Neural cell (in vitro differentiated cells): ENCODE data around the gene CRIM1.

Experiments used
- POLR2AphosphoS5 ChIP-seq: IDR thresholded peaks from 2 replicates; pipeline ENCODE4 v1.6.1; 2012
- TAF1 ChIP-seq: IDR thresholded peaks from 2 replicates; pipeline ENCODE4 v1.6.1; 2012; ENCODE audit warnings: low read depth
- TF ChIP-seq, protein P1 (sequence below): fragments of 450-650 bp; IDR thresholded peaks from 2 replicates; pipeline ENCODE4 v1.5.1; 2014; ENCODE audit warnings: antibody characterized with exemption, mild to moderate bottlenecking, moderate library complexity; ENCODE audit not compliant: poor library complexity, severe bottlenecking

DNA sequence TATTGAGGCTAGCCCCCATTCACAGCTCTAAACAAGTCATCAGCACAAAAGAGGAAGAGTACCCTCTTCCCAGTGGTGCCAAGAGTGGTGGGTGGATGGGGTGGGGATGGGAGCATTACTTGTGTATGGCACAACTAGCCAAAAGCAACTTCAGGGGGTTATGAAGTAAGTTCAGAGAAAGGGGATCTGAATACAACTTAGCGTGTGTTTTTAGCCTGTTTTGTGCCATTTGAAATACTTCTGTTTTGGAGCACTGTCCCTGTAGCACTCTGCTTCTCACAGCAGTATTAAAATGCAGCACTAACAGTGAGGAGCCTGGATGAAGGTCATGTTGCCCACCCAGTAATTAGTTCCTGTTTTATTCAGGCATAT is 113.5 kb downstream of the CRIM1 start:
- TF ChIP-seq, protein P1, sequence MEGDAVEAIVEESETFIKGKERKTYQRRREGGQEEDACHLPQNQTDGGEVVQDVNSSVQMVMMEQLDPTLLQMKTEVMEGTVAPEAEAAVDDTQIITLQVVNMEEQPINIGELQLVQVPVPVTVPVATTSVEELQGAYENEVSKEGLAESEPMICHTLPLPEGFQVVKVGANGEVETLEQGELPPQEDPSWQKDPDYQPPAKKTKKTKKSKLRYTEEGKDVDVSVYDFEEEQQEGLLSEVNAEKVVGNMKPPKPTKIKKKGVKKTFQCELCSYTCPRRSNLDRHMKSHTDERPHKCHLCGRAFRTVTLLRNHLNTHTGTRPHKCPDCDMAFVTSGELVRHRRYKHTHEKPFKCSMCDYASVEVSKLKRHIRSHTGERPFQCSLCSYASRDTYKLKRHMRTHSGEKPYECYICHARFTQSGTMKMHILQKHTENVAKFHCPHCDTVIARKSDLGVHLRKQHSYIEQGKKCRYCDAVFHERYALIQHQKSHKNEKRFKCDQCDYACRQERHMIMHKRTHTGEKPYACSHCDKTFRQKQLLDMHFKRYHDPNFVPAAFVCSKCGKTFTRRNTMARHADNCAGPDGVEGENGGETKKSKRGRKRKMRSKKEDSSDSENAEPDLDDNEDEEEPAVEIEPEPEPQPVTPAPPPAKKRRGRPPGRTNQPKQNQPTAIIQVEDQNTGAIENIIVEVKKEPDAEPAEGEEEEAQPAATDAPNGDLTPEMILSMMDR, result no peak
- no peak for TF ChIP-seq POLR2AphosphoS5
- TF ChIP-seq TAF1, result no peak
